ENCODE results near the gene EPN2. TPM values are rescaled to one million over a fixed set of nuclear protein-coding genes. Genes with fewer than 3 reads are reported as not detected.

The EPN2 gene
- total and polyA plus RNA-seq, 12 donors = 12.0 to 53.8 (median 22.5) TPM

DNA sequence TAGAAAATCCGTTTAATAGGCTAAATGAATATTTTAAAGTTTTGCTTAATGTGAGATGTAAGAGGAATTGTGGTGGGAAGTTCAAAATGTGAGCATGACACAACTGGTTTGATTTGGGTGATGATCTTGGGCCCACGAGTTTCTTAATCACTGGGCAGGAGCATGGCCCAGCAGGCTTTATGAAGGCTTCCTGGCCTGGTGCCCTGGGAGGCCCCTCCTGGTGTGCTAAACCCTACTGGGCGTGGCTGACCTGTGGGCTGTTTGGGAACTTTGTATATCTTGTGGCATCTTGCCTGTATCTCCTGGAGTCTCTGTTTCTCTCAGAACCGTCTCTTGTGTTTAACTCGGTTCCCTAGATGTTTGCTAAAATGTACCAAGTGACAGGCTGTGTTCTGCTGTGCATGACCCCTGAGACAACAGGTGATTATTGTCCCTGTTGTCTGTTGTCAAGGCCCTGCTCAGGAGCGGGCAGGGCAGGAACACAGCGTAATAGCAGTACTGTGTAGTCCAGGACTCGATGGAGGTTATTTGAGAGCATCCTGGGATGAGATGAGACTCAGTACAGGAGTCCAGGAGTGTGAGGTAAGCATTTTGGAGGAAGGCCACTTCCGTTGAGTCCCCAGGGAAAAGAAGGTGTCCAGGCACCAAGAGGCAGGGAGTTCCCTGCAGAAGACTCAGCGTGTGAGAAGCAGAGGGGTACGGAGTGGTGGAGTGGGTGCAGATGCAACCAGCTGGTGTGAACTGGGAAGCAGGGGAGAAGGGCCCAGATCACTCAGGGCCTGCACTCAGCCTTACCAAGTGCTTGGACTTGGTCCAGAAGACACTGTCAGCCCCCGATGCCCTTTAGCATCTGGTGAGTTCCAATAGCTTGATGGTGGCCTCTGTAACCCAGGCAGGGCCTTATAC, 76.8 kb downstream of the EPN2 start:
- H3K4me1 ChIP-seq (replicated peaks in 1 of 2) = peaks cover 6 to 19% of the 10 kb centered on the region in 2 donors
- peaks cover 0 to 35% of the 10 kb centered on the region in 2 donors for H3K36me3 ChIP-seq (replicated peaks in 1 of 2)
- peak in 1 of 7 donors; percentile 27 for DNase-seq
- no peak overlapping the region for H3K4me3 ChIP-seq
- peak overlapping the region in 2 of 5 donors; percentile 11 to 30 for H3K27ac ChIP-seq
- WGBS, 4 donors = 84 to 88% (median 86%) methylated on average over 11 to 12 of the region's 12 CpGs
- H3K27me3 ChIP-seq = no peaks in the 10 kb centered on the region
- intact Hi-C loops (cut with DNase I) = no loop called here
- TF ChIP-seq, protein P1, sequence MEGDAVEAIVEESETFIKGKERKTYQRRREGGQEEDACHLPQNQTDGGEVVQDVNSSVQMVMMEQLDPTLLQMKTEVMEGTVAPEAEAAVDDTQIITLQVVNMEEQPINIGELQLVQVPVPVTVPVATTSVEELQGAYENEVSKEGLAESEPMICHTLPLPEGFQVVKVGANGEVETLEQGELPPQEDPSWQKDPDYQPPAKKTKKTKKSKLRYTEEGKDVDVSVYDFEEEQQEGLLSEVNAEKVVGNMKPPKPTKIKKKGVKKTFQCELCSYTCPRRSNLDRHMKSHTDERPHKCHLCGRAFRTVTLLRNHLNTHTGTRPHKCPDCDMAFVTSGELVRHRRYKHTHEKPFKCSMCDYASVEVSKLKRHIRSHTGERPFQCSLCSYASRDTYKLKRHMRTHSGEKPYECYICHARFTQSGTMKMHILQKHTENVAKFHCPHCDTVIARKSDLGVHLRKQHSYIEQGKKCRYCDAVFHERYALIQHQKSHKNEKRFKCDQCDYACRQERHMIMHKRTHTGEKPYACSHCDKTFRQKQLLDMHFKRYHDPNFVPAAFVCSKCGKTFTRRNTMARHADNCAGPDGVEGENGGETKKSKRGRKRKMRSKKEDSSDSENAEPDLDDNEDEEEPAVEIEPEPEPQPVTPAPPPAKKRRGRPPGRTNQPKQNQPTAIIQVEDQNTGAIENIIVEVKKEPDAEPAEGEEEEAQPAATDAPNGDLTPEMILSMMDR (IDR thresholded peaks at IDR 0.05) = no peak
- TF ChIP-seq POLR2A (IDR thresholded peaks at IDR 0.05) = no peak
- H3K9me3 ChIP-seq (replicated peaks in 1 of 3) = no peaks in the 10 kb centered on the region

DNA sequence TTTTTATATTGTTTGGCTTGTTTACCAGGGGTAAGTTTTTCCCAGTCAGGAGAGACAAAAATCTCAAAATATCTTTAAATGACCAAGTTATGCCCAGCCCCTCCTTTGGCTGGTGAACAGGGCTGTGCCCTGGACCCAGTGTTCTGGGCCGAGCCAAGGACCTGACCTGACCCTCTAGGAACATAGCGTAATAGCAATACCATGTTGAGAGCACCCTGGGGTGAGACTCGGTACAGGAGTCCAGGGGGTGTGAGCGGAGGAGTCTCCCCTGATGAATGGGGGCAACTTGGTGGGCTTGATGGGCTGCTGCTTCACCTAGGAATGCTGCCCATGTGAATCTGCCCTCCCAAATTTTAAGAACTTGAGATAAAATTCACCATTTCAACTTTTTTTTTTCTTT, 77.9 kb downstream of the EPN2 start:
- Histone ChIP-seq H3K4me3 (no peak overlapping the region), H3K36me3 (replicated peaks in 1 of 2) (peaks cover 0 to 35% of the 10 kb centered on the region in 2 donors), H3K4me1 (replicated peaks in 1 of 2) (peaks cover 6 to 19% of the 10 kb centered on the region in 2 donors), H3K9me3 (replicated peaks in 1 of 3) (no peaks in the 10 kb centered on the region), H3K27ac (no peak overlapping the region), H3K27me3 (no peaks in the 10 kb centered on the region)
- DNase-seq = peak in 1 of 7 donors; percentile 12
- intact Hi-C loops (cut with DNase I) = no loop called here
- WGBS, 4 donors = 91 to 100% (median 94%) methylated on average over 4 of the region's 4 CpGs
- TF ChIP-seq POLR2A (IDR thresholded peaks at IDR 0.05) = no peak
- TF ChIP-seq, protein P1 (IDR thresholded peaks at IDR 0.05) = no peak

DNA sequence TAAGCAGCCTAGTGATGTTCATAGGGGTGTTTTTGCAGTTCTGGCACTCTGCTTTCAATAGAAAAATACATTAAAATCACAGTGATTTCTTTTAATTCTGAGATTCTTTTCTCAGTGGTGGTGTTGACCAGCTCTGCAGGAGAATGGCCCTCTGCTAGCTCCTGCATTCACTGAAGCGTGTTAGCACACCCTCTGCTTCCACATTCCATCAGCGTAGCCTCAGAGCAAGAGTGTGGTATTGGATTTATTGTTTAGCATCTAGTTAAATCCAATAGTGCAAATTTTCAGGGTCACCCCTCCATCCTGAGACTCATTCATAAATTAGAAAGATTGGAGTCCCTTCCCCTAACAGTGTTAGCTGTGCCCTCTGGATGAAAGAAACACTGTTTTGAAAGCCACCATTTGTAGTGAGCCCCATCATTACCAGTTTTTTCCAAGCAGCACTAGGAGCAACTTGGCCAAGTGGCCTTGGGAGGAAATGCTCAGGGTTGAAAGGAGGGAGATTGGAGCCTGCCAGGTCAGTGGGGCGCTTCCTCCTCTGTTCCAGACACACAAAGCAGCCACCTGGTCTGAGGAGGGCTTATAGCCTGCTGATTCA, 79.7 kb downstream of the EPN2 start:
- no peak overlapping the region for H3K4me3 ChIP-seq
- no peaks in the 10 kb centered on the region for H3K9me3 ChIP-seq (replicated peaks in 1 of 3)
- H3K27ac ChIP-seq = peak overlapping the region in 4 of 5 donors; percentile 11 to 86 (median 75)
- peaks cover 6 to 19% of the 10 kb centered on the region in 2 donors for H3K4me1 ChIP-seq (replicated peaks in 1 of 2)
- intact Hi-C loops (cut with DNase I) = no loop called here
- 58 to 80% (median 64%) methylated on average over 2 to 3 of the region's 3 CpGs for WGBS, 4 donors
- no peak for TF ChIP-seq POLR2A (IDR thresholded peaks at IDR 0.05)
- TF ChIP-seq, protein P1 (IDR thresholded peaks at IDR 0.05) = no peak
- H3K27me3 ChIP-seq = no peaks in the 10 kb centered on the region
- DNase-seq = peak in 1 of 7 donors; percentile 9
- H3K36me3 ChIP-seq (replicated peaks in 1 of 2) = peaks cover 0 to 32% of the 10 kb centered on the region in 2 donors

DNA sequence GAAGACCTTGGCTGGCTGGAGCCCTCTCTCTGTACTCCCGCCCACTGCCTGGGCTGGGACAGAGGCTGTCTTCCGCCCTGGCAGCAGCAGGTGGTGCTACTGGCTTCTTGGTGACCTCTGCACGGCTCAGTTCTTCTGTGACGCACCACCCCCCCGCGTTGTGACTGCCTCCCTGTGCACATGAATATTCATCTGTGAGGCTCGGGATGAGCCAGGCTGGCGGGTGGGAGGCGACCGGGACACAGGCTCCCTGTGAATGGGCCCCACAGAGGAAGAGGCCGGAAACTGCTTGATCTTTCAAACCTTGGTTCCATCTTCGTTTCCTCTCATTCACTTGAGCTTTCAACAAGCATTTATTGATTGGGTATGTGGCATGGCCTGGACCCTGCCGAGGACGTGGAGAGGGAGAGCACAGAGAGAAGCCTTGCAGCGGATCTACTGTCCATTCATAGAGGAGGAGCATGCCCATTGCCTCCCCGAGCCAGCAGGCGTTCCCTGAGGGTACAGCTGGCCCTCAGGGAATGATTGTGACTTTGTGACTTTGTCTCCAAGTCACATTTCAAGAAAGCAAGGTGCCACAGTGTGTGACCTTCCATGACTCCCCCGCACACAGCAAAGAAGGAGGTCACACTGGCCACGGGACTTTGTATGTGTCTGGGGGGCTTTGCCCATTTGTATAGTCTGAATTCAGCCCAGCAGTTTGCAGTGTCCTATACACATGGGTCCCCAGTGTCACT, 80.4 kb downstream of the EPN2 start:
- Histone ChIP-seq H3K9me3 (replicated peaks in 1 of 3) (no peaks in the 10 kb centered on the region), H3K4me3 (no peak overlapping the region), H3K4me1 (replicated peaks in 1 of 2) (peaks cover 6 to 19% of the 10 kb centered on the region in 2 donors), H3K27ac (peak overlapping the region in 4 of 5 donors; percentile 11 to 86 (median 75)), H3K27me3 (no peaks in the 10 kb centered on the region), H3K36me3 (replicated peaks in 1 of 2) (peaks cover 0 to 25% of the 10 kb centered on the region in 2 donors)
- peak; percentile 91 to 99 (median 97) for DNase-seq
- intact Hi-C loops (cut with DNase I) = no loop called here
- TF ChIP-seq, protein P1 (IDR thresholded peaks at IDR 0.05) = peak; percentile 6 to 60 (median 52)
- peak; percentile 5 to 72 for TF ChIP-seq POLR2A (IDR thresholded peaks at IDR 0.05)
- WGBS, 4 donors = 23 to 27% (median 26%) methylated on average over 10 to 19 of the region's 19 CpGs

All from adrenal gland (tissue), 12 donors.